Kidney (tissue), 14 donors: ENCODE measurements around the gene MS4A18. TPM values are rescaled to one million over a fixed set of nuclear protein-coding genes. Genes with fewer than 3 reads are reported as not detected.

ENCODE experiments used
- DNase-seq, 5 donors: peaks; one replicate each; pipeline ENCODE4 v3.0.0-alpha.2; 2013 to 2020
- FAIRE-seq: peaks from 2 replicates; lab custom pipeline; 2012; peaks lifted over from hg19 to GRCh38; lab: Jason Lieb, UNC
- H3K27ac ChIP-seq, 2 donors: one replicate each; pipeline ENCODE4 v1.7.0; 2013; ENCODE audit warnings: low read depth in 2 of 2, low read length in 2 of 2, inconsistent platforms in 1 of 2
- H3K27me3 ChIP-seq: one replicate; pipeline ENCODE4 v1.7.1; 2013; ENCODE audit warnings: low read length, inconsistent platforms; ENCODE audit not compliant: control insufficient read depth, insufficient read depth
- H3K36me3 ChIP-seq, 3 donors: one replicate each; pipeline versions ENCODE4 v1.7.0 to v1.7.1; 2013; ENCODE audit warnings: low read length in 3 of 3, control low read depth in 1 of 3, inconsistent platforms in 1 of 3; ENCODE audit not compliant: insufficient read depth in 3 of 3, control insufficient read depth in 2 of 3
- H3K4me1 ChIP-seq, 3 donors: one replicate each; pipeline versions ENCODE4 v1.7.0 to v1.7.1; 2013; ENCODE audit warnings: low read length in 3 of 3, inconsistent platforms in 1 of 3, low read depth in 1 of 3; ENCODE audit not compliant: control insufficient read depth in 2 of 3, insufficient read depth in 2 of 3
- H3K4me3 ChIP-seq, 3 donors: one replicate each; pipeline versions ENCODE4 v1.7.0 to v1.8.1; 2013; ENCODE audit warnings: low read length in 3 of 3, control low read depth in 1 of 3, inconsistent platforms in 1 of 3
- H3K9ac ChIP-seq, 3 donors: one replicate each; pipeline versions ENCODE4 v1.7.0 to v1.7.1; 2013; ENCODE audit warnings: low read length in 3 of 3, control low read depth in 1 of 3, inconsistent platforms in 1 of 3
- H3K9me3 ChIP-seq, 3 donors: one replicate each; pipeline versions ENCODE4 v1.7.0 to v1.7.1; 2013; ENCODE audit warnings: low read length in 3 of 3, control low read depth in 1 of 3, inconsistent platforms in 1 of 3; ENCODE audit not compliant: control insufficient read depth in 2 of 3, insufficient read depth in 1 of 3
- intact Hi-C: fragments of 100-400 bp; cut with DNase I; formaldehyde crosslinking; loops from one replicate; pipeline ENCODE4 v1.11.1; 2022
- polyA plus RNA-seq: library from polyadenylated mRNA; stranded (reverse); fragments of 350-450 nt; fragmentation: Illumina TruSeq; extraction: RNeasy Lipid Tissue Mini Kit (QIAGEN cat#74804); gene quantifications from one replicate; pipeline ENCODE4 v1.2.3, GENCODE V29; 2014; ENCODE audit warnings: low read depth, low replicate concordance; ENCODE audit not compliant: insufficient read depth
- total RNA-seq: library from RNA; stranded (reverse); fragmentation: NEBNext Ultra II Directional; extraction: Animal tissue kit (Norgen Biotek cat#: 25700); gene quantifications from one replicate; pipeline ENCODE4 v1.2.1, GENCODE V29; 2021
- TF ChIP-seq, protein P1 (sequence below): IDR thresholded peaks from 3 replicates; pipeline ENCODE4 v1.5.1; 2012; ENCODE audit warnings: mild to moderate bottlenecking, moderate library complexity, borderline replicate concordance; ENCODE audit not compliant: insufficient read depth; ENCODE audit errors: extremely low read depth
- donor health status: control.
- donor health status: control.
- donor health status: control.
- donor health status: control.
- donor health status: control.
- donor health status: DM: yes; HTN: yes; CAD: no.
- donor health status: Normal renal cell carcinoma (clear cell type).

The MS4A18 gene
- total and polyA plus RNA-seq, 2 donors from 2014 or later = not detected

DNA sequence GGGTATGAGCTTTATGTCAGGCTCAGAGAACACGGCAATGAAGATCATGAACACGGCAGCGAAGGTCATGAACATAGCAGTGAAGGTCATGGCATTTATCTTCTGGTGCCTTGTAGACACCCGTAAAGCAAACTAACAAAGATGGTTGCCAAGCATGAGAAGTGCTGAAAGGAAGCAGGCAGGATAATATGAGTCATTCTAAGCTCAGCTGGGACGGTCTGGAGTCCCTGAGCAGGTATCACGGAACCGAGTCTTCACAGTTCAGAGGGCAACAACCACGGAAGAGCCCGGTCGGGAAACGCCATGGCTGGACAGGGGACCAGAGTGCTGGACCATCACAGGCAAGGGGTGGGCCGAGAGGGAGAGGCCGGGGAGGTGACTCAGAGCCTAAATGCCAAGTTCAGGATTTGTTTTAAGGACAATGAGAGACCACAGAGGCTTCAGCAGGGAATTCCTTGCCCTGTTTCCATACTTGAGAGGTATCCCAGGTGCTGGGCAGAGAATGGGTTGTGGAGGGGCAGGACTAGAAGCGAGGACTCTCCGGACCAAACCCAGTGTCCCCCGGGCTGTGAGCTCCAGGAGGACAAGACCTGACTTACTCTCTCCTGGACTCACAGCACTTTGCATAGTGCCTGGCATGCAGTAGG lies 47.5 kb downstream of the MS4A18 start:
- Histone ChIP-seq H3K27ac (no peak overlapping the region), H3K27me3 (no peaks in the 10 kb centered on the region), H3K9me3 (no peaks in the 10 kb centered on the region), H3K4me3 (no peak overlapping the region), H3K4me1 (no peaks in the 10 kb centered on the region), H3K36me3 (no peaks in the 10 kb centered on the region), H3K9ac (no peak overlapping the region)
- FAIRE-seq = no peak
- TF ChIP-seq, protein P1, sequence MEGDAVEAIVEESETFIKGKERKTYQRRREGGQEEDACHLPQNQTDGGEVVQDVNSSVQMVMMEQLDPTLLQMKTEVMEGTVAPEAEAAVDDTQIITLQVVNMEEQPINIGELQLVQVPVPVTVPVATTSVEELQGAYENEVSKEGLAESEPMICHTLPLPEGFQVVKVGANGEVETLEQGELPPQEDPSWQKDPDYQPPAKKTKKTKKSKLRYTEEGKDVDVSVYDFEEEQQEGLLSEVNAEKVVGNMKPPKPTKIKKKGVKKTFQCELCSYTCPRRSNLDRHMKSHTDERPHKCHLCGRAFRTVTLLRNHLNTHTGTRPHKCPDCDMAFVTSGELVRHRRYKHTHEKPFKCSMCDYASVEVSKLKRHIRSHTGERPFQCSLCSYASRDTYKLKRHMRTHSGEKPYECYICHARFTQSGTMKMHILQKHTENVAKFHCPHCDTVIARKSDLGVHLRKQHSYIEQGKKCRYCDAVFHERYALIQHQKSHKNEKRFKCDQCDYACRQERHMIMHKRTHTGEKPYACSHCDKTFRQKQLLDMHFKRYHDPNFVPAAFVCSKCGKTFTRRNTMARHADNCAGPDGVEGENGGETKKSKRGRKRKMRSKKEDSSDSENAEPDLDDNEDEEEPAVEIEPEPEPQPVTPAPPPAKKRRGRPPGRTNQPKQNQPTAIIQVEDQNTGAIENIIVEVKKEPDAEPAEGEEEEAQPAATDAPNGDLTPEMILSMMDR = no peak
- peak in 1 of 5 donors; percentile 39 for DNase-seq
- intact Hi-C loops = no loop called here

DNA sequence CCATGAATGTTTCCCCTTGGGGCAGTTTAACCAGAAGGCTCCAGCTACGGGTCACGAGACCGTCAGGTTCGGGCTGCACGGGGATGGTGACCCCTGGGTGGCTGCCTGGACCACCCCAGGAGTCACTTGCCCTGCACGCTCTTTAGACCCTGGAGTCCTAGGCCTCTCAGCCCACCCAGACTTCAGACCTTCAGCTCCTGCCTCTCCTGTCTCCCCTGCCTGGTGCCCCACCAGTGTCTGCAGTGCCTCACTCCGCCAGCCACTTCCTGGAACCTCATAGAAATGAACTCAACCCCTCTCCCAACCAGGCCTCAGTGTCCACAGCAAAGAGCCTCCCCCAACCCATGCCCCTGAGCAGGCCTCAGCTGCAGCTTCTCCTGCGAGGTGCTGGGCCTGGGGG lies 48.1 kb downstream of the MS4A18 start:
- Histone ChIP-seq H3K27ac (no peak overlapping the region), H3K36me3 (no peaks in the 10 kb centered on the region), H3K9ac (no peak overlapping the region), H3K4me3 (no peak overlapping the region), H3K4me1 (no peaks in the 10 kb centered on the region), H3K27me3 (no peaks in the 10 kb centered on the region), H3K9me3 (no peaks in the 10 kb centered on the region)
- TF ChIP-seq, protein P1 = no peak
- intact Hi-C loops = no loop called here
- DNase-seq = peak in 1 of 5 donors; percentile 50
- no peak for FAIRE-seq

DNA sequence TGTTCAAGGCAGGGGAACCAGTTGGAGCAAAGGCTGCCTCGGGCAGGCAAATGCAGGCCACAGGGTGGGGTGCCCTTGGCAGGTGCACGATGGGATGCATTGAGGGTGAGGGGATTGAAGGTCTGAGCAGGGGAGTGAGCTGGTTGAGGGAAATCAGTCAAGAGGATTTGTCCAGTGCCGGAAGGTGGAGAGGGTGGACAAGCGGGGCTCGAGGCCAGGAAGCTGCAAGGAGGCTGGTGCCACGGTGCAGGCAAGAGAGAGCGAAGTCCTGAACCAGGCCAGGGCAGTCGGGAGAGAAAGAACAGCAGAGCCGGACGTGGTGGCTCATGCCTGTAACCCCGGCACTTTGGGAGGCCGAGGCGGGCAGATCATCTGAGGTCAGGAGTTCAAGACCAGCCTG lies 50.2 kb downstream of the MS4A18 start:
- H3K4me3 ChIP-seq = no peak overlapping the region
- FAIRE-seq = no peak
- TF ChIP-seq, protein P1 = no peak
- intact Hi-C loops = no loop called here
- DNase-seq = peak in 1 of 5 donors; percentile 64
- no peak overlapping the region for H3K27ac ChIP-seq
- no peaks in the 10 kb centered on the region for H3K36me3 ChIP-seq
- H3K27me3 ChIP-seq = no peaks in the 10 kb centered on the region
- H3K9ac ChIP-seq = no peak overlapping the region
- H3K9me3 ChIP-seq = no peaks in the 10 kb centered on the region
- no peaks in the 10 kb centered on the region for H3K4me1 ChIP-seq

DNA sequence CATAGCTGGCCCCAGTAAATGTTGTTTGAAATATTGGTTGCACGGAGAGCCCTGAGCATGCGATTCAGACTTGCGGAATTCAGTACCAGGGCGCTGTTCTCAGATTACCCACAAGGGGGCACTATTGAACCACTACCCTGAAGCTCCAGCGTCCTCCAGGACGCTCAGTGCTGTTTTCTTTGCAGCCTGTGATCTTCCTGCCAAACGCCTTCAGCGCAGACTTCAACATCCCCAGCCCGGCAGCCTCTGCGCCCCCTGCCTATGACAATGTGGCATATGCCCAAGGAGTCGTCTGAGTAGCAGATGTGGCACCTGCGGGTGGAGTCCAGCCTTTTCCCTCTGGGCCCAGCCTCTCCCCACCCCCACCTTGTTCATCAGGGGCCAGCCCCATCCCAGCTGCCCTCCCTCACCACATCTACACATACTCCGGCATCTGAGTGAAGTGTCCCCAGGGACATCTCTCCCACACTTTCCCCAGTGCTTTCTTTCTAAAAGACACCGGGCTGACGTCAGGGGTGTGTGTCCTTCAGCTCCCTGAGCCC lies 51.0 kb downstream of the MS4A18 start:
- no peak for FAIRE-seq
- Histone ChIP-seq H3K4me1 (no peaks in the 10 kb centered on the region), H3K9me3 (no peaks in the 10 kb centered on the region), H3K9ac (no peak overlapping the region), H3K4me3 (no peak overlapping the region), H3K27ac (no peak overlapping the region), H3K36me3 (no peaks in the 10 kb centered on the region), H3K27me3 (no peaks in the 10 kb centered on the region)
- DNase-seq = peak; percentile 88 to 95 (median 93)
- TF ChIP-seq, protein P1 = peak; percentile 80
- intact Hi-C loops = no loop called here
